ENCODE results near the gene CFAP45. TPM values are rescaled to one million over a fixed set of nuclear protein-coding genes. Genes with fewer than 3 reads are reported as not detected.

Gene CFAP45
- total and polyA plus RNA-seq, 2 experiments from 2014 or later, result 0.36 TPM; not detected in 1

DNA sequence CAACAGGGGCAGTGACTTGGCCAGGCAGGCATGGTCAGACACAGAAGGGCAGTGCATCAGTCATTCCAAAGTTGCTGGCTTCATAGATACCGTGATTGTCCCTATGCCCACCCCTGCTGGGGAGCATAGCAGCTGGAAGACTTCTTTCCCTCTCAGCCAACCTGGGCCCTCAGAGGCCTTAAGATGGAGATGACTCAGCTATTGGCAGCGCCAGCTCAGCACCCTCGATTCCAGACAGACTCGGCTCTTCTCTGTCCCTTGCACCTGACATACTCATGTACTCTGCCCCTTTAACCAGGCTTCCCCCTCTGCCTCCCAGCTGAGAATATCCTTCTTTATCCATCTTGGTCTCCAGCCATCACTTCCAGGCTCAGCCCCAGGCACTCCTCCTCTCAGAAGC lies 56.5 kb downstream of the CFAP45 start:
- H3K4me1 Mint-ChIP-seq, result peaks cover 6% of the 10 kb centered on the region

More for the DNA sequence above, 56.5 kb downstream of the CFAP45 start:
- no peak overlapping the region for H3K4me3 Mint-ChIP-seq
- H3F3A ChIP-seq (replicated peaks; ENCODE audit: low read depth), result no peaks in the 10 kb centered on the region
- no peaks in the 10 kb centered on the region for H3K36me3 Mint-ChIP-seq (ENCODE audit: low read depth)
- no peak overlapping the region for H3K27ac Mint-ChIP-seq
- no peaks in the 10 kb centered on the region for H3K36me3 ChIP-seq (ENCODE audit: insufficient read depth)
- H3K27me3 Mint-ChIP-seq (ENCODE audit: insufficient read depth, low read depth, poor library complexity), result peaks cover 4% of the 10 kb centered on the region
- H3K9me3 Mint-ChIP-seq, result no peaks in the 10 kb centered on the region
- DNase-seq (ENCODE audit: low spot score) (no peak), ATAC-seq (no peak)
- no peak overlapping the region for H3K4me2 ChIP-seq
- H2AFZ ChIP-seq, result no peak overlapping the region
- no peaks in the 10 kb centered on the region; the same call in 1 of the 2 replicates for H3K4me1 ChIP-seq (ENCODE audit: insufficient read depth)
- TF ChIP-seq EZH2phosphoT487 (IDR thresholded peaks at IDR 0.05; ENCODE audit: unreplicated experiment) (no peak), POLR2AphosphoS5 (IDR thresholded peaks at IDR 0.05; ENCODE audit: low read depth) (no peak), ZNF114 (CRISPR knock-in tag; IDR thresholded peaks at IDR 0.05) (no peak), CREB1 (CRISPR knock-in tag; IDR thresholded peaks at IDR 0.05; ENCODE audit: low read depth) (no peak), STAT1 (IDR thresholded peaks at IDR 0.05; ENCODE audit: unreplicated experiment) (no peak), NANOG (IDR thresholded peaks at IDR 0.05; ENCODE audit: borderline replicate concordance) (no peak), JUNB (IDR thresholded peaks at IDR 0.05; ENCODE audit: unreplicated experiment) (no peak), ETS1 (IDR thresholded peaks at IDR 0.05) (no peak), EZH2 (IDR thresholded peaks at IDR 0.05; ENCODE audit: low read depth, unreplicated experiment) (no peak), ZNF331 (CRISPR knock-in tag; IDR thresholded peaks at IDR 0.05; ENCODE audit: low read depth) (no peak)
- TF ChIP-seq, protein P1, sequence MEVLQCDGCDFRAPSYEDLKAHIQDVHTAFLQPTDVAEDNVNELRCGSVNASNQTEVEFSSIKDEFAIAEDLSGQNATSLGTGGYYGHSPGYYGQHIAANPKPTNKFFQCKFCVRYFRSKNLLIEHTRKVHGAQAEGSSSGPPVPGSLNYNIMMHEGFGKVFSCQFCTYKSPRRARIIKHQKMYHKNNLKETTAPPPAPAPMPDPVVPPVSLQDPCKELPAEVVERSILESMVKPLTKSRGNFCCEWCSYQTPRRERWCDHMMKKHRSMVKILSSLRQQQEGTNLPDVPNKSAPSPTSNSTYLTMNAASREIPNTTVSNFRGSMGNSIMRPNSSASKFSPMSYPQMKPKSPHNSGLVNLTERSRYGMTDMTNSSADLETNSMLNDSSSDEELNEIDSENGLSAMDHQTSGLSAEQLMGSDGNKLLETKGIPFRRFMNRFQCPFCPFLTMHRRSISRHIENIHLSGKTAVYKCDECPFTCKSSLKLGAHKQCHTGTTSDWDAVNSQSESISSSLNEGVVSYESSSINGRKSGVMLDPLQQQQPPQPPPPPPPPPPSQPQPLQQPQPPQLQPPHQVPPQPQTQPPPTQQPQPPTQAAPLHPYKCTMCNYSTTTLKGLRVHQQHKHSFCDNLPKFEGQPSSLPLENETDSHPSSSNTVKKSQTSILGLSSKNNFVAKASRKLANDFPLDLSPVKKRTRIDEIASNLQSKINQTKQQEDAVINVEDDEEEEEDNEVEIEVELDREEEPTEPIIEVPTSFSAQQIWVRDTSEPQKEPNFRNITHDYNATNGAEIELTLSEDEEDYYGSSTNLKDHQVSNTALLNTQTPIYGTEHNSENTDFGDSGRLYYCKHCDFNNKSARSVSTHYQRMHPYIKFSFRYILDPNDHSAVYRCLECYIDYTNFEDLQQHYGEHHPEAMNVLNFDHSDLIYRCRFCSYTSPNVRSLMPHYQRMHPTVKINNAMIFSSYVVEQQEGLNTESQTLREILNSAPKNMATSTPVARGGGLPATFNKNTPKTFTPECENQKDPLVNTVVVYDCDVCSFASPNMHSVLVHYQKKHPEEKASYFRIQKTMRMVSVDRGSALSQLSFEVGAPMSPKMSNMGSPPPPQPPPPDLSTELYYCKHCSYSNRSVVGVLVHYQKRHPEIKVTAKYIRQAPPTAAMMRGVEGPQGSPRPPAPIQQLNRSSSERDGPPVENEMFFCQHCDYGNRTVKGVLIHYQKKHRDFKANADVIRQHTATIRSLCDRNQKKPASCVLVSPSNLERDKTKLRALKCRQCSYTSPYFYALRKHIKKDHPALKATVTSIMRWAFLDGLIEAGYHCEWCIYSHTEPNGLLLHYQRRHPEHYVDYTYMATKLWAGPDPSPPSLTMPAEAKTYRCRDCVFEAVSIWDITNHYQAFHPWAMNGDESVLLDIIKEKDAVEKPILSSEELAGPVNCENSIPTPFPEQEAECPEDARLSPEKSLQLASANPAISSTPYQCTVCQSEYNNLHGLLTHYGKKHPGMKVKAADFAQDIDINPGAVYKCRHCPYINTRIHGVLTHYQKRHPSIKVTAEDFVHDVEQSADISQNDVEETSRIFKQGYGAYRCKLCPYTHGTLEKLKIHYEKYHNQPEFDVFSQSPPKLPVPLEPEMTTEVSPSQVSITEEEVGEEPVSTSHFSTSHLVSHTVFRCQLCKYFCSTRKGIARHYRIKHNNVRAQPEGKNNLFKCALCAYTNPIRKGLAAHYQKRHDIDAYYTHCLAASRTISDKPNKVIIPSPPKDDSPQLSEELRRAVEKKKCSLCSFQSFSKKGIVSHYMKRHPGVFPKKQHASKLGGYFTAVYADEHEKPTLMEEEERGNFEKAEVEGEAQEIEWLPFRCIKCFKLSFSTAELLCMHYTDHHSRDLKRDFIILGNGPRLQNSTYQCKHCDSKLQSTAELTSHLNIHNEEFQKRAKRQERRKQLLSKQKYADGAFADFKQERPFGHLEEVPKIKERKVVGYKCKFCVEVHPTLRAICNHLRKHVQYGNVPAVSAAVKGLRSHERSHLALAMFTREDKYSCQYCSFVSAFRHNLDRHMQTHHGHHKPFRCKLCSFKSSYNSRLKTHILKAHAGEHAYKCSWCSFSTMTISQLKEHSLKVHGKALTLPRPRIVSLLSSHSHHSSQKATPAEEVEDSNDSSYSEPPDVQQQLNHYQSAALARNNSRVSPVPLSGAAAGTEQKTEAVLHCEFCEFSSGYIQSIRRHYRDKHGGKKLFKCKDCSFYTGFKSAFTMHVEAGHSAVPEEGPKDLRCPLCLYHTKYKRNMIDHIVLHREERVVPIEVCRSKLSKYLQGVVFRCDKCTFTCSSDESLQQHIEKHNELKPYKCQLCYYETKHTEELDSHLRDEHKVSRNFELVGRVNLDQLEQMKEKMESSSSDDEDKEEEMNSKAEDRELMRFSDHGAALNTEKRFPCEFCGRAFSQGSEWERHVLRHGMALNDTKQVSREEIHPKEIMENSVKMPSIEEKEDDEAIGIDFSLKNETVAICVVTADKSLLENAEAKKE (CRISPR knock-in tag; IDR thresholded peaks at IDR 0.05), result no peak
- TF ChIP-seq, protein P2, sequence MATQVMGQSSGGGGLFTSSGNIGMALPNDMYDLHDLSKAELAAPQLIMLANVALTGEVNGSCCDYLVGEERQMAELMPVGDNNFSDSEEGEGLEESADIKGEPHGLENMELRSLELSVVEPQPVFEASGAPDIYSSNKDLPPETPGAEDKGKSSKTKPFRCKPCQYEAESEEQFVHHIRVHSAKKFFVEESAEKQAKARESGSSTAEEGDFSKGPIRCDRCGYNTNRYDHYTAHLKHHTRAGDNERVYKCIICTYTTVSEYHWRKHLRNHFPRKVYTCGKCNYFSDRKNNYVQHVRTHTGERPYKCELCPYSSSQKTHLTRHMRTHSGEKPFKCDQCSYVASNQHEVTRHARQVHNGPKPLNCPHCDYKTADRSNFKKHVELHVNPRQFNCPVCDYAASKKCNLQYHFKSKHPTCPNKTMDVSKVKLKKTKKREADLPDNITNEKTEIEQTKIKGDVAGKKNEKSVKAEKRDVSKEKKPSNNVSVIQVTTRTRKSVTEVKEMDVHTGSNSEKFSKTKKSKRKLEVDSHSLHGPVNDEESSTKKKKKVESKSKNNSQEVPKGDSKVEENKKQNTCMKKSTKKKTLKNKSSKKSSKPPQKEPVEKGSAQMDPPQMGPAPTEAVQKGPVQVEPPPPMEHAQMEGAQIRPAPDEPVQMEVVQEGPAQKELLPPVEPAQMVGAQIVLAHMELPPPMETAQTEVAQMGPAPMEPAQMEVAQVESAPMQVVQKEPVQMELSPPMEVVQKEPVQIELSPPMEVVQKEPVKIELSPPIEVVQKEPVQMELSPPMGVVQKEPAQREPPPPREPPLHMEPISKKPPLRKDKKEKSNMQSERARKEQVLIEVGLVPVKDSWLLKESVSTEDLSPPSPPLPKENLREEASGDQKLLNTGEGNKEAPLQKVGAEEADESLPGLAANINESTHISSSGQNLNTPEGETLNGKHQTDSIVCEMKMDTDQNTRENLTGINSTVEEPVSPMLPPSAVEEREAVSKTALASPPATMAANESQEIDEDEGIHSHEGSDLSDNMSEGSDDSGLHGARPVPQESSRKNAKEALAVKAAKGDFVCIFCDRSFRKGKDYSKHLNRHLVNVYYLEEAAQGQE (IDR thresholded peaks at IDR 0.05; ENCODE audit: unreplicated experiment), result no peak
- TF ChIP-seq, protein P3, sequence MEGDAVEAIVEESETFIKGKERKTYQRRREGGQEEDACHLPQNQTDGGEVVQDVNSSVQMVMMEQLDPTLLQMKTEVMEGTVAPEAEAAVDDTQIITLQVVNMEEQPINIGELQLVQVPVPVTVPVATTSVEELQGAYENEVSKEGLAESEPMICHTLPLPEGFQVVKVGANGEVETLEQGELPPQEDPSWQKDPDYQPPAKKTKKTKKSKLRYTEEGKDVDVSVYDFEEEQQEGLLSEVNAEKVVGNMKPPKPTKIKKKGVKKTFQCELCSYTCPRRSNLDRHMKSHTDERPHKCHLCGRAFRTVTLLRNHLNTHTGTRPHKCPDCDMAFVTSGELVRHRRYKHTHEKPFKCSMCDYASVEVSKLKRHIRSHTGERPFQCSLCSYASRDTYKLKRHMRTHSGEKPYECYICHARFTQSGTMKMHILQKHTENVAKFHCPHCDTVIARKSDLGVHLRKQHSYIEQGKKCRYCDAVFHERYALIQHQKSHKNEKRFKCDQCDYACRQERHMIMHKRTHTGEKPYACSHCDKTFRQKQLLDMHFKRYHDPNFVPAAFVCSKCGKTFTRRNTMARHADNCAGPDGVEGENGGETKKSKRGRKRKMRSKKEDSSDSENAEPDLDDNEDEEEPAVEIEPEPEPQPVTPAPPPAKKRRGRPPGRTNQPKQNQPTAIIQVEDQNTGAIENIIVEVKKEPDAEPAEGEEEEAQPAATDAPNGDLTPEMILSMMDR (conservative IDR thresholded peaks at IDR 0.05; ENCODE audit: low read depth in 2 of 2), result no peak
- H3K79me2 ChIP-seq (replicated peaks; ENCODE audit: insufficient read depth), result no peaks in the 10 kb centered on the region
- H4K20me1 ChIP-seq (replicated peaks; ENCODE audit: insufficient read depth), result no peaks in the 10 kb centered on the region
- H3K4me3 ChIP-seq, result no peak overlapping the region
- H3K9me2 ChIP-seq (ENCODE audit: insufficient read depth), result no peaks in the 10 kb centered on the region; the same call in 1 of the 2 replicates
- no peak overlapping the region for H3K27ac ChIP-seq (ENCODE audit: low read depth)
- no peaks in the 10 kb centered on the region for H3K27me3 ChIP-seq (ENCODE audit: insufficient read depth)

Measured in GM23338 (cell line).